GM19240 (cell line): ENCODE data around the gene PAPOLB.

Source experiments
- DNase-seq: peaks from one replicate; pipeline ENCODE4 v3.0.0; 2011; ENCODE audit warnings: low spot score; ENCODE audit not compliant: insufficient read length

Gene PAPOLB

DNA sequence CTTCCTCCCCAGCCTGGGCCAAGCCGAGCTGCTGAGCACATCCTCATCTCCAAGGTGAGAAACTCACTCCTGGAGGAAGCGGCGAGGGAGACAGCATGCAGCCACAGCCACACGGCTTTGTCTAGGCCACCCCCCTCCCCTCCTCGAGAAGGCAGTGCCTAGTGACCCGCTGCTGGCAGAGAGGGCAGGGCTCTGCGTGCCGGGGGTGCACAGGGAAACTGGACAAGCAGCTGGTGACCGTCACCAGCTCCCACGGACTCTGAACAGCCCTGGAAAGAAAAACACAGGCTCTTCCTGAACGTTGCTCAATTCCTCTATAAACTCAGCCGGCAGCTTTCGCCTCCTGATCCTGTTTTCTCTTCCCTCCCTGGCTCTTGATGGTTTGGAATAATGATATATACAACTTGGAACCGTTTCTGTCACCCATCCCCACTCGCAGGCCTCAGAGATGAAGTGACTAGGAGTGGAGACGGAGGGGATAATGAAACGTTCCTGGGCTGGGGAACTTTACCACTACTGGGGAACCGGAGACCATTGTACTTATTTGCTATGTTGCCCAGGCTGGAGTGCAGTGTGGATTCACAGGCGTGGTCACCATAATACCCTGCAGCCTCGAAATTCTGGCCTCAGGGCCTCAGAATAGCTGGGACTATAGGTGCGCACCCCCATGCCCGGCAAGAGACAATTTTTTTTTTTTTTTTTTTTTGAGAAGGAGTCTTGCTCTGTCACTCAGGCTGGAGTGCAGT, 19.3 kb downstream of the PAPOLB start:
- no peak for DNase-seq

DNA sequence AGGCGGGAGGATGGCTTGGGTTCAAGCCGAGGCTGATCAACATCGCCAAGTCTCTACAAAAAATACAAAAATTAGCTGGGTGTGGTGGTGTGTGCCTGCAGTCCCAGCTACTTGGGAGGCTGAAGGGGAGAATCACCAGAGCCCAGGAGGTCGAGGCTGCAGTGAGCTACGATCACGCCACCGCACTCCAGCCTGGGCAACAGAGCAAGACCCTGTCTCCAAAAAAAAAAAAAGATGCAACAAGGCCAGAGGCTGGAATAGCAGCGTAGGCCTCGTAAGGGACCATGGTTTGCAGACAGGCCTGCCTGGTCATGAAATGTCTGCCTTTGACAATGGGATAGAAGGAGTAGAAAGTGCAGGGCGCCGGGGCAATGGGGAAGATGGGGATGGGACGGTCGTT, 20.0 kb downstream of the PAPOLB start:
- DNase-seq, result no peak

- no peak for DNase-seq
Observed at GRCh38 chr7:4841007-4841784, 20.6 kb downstream of the PAPOLB start.

DNA sequence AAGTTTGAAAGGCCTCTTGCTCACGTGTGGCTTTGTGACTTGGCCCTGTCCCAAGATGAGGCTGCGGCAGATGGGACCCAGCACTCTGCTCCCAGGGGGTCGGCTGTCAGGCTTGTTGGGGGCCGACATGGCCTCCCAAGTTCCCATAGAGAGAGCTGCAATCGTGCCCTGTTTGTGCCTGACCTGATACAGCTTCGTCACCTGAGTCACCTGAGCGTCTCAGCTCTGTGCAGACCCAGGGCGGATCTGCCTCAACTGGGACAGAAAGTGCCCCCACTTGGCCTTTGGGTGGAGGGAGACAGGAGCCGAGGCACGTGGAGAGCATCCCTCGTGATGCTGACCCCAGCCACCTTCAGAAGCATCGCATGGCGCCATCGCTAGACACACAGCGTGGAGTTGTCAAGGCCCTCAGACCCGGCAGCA, 21.7 kb downstream of the PAPOLB start:
- no peak for DNase-seq

DNA sequence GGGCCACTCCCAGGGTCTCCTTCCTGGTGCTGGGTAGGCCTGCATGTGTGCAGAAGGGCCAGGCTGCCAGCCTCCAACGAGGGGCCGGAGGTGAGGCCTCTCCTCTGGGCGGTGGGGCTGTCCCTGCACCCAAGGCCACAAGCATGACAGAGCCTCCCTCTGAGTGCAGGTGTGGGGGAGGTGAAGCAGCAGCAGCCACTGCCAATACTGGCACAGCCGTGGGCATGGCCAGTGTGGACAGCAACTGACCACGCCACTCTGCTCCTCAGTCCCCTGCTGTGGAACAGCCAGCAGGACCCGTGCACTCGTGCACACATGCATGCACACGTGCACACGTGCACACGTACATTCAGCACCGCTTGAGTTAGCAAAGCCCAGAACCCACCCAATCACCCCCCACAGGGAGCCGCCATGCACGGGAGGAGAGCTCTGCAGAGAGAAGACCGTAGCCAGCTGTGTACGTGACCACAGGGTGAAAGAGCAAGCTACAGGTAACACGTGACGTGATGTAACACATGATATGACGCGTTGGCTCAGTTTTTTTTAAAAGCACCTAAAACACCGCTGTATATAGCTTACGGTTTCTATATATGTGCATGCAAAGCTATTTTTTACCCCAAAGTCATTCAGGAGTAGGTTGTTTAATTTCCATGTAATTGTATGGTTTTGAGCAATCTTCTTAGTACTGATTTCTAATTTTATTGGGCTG, 23.1 kb downstream of the PAPOLB start:
- no peak for DNase-seq

- no peak for DNase-seq
Observed at GRCh38 chr7:4837803-4838625, 23.8 kb downstream of the PAPOLB start.

GRCh38 chr7:4837041-4837802, 24.6 kb downstream of the PAPOLB start:
- no peak for DNase-seq

GRCh38 chr7:4836206-4836661, 25.6 kb downstream of the PAPOLB start:
- DNase-seq, result no peak

- no peak for DNase-seq
Observed at GRCh38 chr7:4835398-4836205, 26.2 kb downstream of the PAPOLB start.

DNA sequence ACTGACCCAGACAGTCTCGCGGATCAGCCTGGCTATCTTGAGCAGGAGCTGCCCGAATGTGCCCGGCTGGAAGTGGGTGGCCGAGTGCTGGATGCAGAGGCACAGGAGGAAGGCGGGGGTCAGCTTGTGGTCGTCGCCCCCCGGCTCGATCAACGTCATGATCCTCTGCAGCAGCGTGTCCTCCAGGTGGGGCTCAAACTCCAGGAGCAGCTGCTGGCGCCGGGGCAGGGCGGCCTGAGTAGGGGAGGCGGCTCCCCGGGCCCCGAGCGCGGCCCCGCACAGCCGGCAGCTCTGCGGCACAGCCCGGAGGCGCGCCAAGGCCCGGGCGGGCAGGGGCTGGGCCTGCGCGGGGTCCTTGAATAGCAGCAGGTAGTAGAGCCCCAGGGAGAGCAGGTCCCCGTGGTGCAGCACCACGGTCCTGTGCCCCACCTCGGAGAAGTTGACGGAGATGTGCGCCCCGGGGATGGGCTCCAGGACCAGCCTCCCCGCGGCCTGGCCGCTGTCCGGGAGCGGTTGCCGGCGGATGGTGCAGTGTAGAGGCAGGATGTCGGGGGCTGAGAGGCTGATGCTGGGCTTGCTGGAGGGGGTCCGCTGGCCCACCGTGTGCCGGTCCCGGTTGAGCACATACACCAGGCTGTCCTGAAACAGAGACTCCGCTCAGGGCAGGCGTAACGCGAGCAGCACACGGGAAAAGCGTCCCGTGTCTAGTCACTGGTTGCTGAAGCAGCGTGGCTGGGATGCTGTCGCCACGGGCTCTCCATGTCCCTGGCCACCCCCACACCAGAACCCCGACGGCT, 27.0 kb downstream of the PAPOLB start:
- DNase-seq, result no peak

DNA sequence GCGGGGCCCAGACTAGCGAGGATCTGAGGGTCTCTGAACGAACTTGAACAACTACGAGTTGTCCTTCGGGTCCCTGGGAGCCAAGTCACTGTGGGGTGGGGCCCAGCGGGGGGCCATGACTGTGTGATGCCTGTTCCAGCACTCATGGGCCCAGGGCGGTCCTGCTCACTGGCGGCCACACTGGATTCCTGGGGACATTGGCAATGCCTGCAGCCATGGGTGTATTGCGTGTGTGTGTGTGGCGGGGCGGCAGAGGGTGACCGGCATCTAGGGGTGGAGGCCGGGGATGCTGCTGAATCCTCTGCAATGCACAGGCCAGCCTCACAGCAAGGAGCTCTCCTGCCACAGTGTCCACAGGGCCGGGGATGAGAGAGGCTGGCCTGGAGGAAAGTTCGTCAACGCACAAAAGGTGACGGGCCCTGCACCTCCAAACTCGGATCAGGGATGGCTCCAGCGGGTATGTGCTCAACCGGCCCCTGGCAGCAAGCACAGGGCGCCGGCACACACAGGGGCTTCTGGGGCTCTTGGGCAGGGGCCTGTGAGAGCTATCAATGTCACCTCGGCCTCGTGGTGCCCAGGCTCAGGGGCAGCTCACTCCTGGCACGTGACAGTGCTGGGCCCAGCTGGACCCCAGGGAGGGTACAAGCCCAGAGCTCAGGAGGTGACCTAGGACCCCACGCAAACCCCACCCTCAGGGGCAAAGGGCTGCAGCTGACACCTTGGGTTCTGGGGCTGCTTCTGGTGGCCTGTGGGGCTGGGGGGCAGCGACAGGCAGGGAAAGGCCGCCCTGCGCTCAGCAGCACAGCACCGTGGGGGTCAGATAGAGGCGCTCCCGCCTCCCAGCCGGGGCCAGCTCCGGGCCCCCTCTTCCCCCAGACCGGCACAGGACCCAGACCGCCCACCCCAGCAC, 27.9 kb downstream of the PAPOLB start:
- DNase-seq, result no peak

GRCh38 chr7:4833176-4833575, 28.7 kb downstream of the PAPOLB start:
- no peak for DNase-seq

DNA sequence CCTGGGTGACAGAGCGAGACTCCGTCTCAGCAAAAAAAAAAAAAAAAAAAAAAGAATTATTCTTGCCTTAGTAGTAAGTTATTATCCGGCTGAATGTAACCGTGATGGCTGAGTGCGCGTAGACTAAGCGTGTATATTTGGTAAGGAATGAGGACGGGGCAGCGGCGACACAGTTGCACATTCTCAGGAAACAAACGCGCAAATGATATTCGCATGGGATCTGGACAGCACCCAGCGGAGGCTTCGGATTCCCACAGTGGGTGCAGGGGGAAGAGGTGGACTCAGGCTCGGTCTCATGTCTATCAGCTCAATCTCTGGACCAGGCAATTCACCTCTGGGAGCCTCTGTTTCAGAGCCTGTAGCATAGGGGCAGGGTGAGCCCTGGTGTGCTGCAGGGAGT, 29.1 kb downstream of the PAPOLB start:
- no peak for DNase-seq

DNA sequence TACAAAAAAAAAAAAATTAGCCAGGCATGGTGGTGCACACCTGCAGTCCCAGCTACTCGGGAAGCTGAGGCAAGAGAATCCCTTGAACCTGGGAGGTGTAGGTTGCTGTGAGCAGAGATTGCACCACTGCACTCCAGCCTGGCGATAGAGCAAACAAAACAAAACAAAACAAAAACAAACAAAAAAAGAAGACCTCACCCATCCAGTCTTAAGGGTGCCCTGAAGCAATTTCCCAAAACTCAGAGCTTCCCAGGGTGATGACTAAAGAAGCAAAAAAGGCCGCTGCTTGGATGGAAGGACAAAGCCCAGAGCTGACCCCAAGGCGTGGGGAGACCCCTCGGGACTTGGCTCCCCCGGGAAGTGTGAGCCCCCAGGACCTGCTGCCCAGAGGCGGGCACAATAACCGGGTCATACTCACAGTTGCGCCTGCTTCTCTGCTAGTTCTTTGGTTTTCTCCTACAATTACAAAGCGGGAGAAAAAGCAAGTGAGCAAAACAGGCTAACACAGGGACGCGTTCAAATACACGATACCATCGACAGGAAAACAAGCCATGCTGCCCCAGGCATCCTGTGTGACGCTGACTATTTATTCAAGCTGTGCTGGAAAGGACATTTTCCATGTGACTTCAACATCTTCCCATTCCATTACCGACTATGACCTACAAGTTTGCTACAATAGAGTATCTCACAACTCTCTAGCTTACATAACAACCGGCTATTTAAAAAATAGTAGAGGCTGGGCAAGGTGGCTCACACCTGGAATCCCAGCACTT, 29.9 kb downstream of the PAPOLB start:
- DNase-seq, result no peak

DNA sequence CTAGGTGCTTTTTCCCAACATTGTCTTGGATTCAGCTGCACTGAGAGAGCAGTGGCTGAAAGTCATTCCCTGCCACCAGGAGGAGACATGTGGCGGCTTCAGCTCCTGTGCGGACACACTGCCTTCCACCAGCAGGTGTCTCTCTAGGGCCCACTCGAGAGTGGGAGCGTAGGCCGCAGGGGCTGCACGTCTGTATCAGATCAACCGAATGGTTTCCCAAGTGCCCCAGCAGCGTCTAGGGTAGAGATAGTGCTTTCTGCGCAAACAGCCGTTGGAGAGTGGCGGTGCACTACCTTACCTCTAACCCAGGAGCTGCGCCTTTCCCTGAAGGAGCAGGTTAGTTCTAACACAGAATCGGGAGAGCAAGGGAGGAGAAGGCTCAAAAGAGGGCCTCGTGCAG, 31.7 kb downstream of the PAPOLB start:
- DNase-seq, result no peak

GRCh38 chr7:4828720-4829383, 33.0 kb downstream of the PAPOLB start:
- DNase-seq, result no peak
